ENCODE data around the gene PRKAR2B.
A peak's percentile ranks its signal among the peaks of the same experiment; 100 is the strongest.

The PRKAR2B gene

DNA sequence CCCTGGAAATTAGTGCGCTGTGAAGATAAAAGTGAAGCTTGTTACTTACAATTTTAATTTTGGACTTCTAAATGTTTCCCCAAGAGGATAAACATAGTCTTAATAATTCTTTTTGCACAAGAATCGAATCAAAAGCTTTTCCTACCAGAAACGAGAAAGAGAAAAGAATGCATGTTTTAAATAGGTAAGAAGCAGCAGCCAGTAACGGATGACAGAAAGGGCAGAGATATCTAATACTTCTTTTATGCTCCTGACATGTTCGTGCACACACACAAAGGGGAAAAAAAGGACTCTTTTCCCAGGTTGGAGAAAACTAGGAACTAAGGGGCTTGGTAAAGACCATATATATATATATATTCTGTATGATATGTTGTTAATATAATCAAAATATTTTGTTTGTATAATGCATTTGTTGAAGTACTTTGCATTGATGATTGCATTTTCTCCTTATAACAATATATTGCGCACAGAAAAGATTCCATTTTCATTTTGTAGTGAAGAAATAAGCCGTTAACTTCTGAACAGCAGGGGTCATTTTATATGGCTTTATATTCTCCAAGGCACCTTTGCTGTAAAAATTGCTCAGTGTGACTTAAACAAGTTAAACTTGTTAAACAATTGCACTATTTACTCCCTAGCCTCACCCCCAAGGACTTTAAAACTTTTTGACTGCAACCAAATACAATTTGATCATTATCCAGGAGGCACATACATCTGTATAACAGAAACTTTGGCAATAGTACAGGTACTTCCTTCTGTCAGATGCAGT is 2.2 kb downstream of the PRKAR2B start:
- ChIA-PET CTCF (interaction anchor here (1.0 to 1.3 kb wide), 2 partner anchors 100 to 103 kb away, joined by 5 to 8 read pairs; no protein-coding TSS in a partner anchor), POLR2A (no interaction called here)
- no peak for DNase-seq
- no peaks in the 10 kb centered on the region for H3K27me3 ChIP-seq (replicated peaks in 2 of 5; ENCODE audit: control insufficient read depth in 4 of 5, insufficient read depth in 5 of 5, low read length in 4 of 5)
- peaks cover 5 to 20% (median 12%) of the 10 kb centered on the region in 4 experiments for H3K4me1 ChIP-seq (ENCODE audit: control extremely low read depth in 1 of 4, control insufficient read depth in 4 of 4, insufficient read depth in 4 of 4, low read length in 3 of 4)
- WGBS (ENCODE audit: insufficient coverage) = 83% methylated on average over 4 of the region's 7 CpGs
- H3K27ac ChIP-seq (ENCODE audit: insufficient read depth in 1 of 2, low read depth in 1 of 2, low read length in 2 of 2, poor library complexity in 1 of 2, severe bottlenecking in 2 of 2) = peak overlapping the region in 1 of 2 experiments; percentile 74
- no peaks in the 10 kb centered on the region for H3K9me3 ChIP-seq (ENCODE audit: control extremely low read depth in 1 of 5, control insufficient read depth in 4 of 5, insufficient read depth in 2 of 5, low read depth in 1 of 5, low read length in 4 of 5)
- H3K36me3 ChIP-seq (ENCODE audit: control insufficient read depth in 4 of 4, insufficient read depth in 4 of 4, low read length in 3 of 4) = no peaks in the 10 kb centered on the region
- H3K4me3 ChIP-seq (ENCODE audit: control insufficient read depth in 1 of 7, extremely low read depth in 1 of 7, insufficient read depth in 4 of 7, low read depth in 2 of 7, low read length in 6 of 7) = peak overlapping the region in 2 of 7 experiments; percentile 25 to 89

GRCh38 chr7:107047902-107048782 is 3.6 kb downstream of the PRKAR2B start:
- Histone ChIP-seq H3K36me3 (ENCODE audit: control insufficient read depth in 4 of 4, insufficient read depth in 4 of 4, low read length in 3 of 4) (no peaks in the 10 kb centered on the region), H3K9me3 (ENCODE audit: control extremely low read depth in 1 of 5, control insufficient read depth in 4 of 5, insufficient read depth in 2 of 5, low read depth in 1 of 5, low read length in 4 of 5) (no peaks in the 10 kb centered on the region), H3K27ac (ENCODE audit: insufficient read depth in 1 of 2, low read depth in 1 of 2, low read length in 2 of 2, poor library complexity in 1 of 2, severe bottlenecking in 2 of 2) (no peak overlapping the region), H3K4me1 (ENCODE audit: control extremely low read depth in 1 of 4, control insufficient read depth in 4 of 4, insufficient read depth in 4 of 4, low read length in 3 of 4) (peaks cover 5 to 20% (median 12%) of the 10 kb centered on the region in 4 experiments), H3K4me3 (ENCODE audit: control insufficient read depth in 1 of 7, extremely low read depth in 1 of 7, insufficient read depth in 4 of 7, low read depth in 2 of 7, low read length in 6 of 7) (no peak overlapping the region), H3K27me3 (replicated peaks in 2 of 5; ENCODE audit: control insufficient read depth in 4 of 5, insufficient read depth in 5 of 5, low read length in 4 of 5) (no peaks in the 10 kb centered on the region)
- WGBS (ENCODE audit: insufficient coverage) = 98% methylated on average over 7 of the region's 10 CpGs
- ChIA-PET CTCF (interaction anchor here (0.6 to 1.4 kb wide), 4 partner anchors 47 to 101 kb away, joined by 3 to 5 read pairs (median 4); no protein-coding TSS in a partner anchor), POLR2A (no interaction called here)
- DNase-seq = no peak

GRCh38 chr7:107048783-107049418 is 4.4 kb downstream of the PRKAR2B start:
- Histone ChIP-seq H3K27ac (ENCODE audit: insufficient read depth in 1 of 2, low read depth in 1 of 2, low read length in 2 of 2, poor library complexity in 1 of 2, severe bottlenecking in 2 of 2) (no peak overlapping the region), H3K36me3 (ENCODE audit: control insufficient read depth in 4 of 4, insufficient read depth in 4 of 4, low read length in 3 of 4) (no peaks in the 10 kb centered on the region), H3K4me1 (ENCODE audit: control extremely low read depth in 1 of 4, control insufficient read depth in 4 of 4, insufficient read depth in 4 of 4, low read length in 3 of 4) (peaks cover 5 to 19% (median 11%) of the 10 kb centered on the region in 4 experiments), H3K27me3 (replicated peaks in 2 of 5; ENCODE audit: control insufficient read depth in 4 of 5, insufficient read depth in 5 of 5, low read length in 4 of 5) (no peaks in the 10 kb centered on the region), H3K9me3 (ENCODE audit: control extremely low read depth in 1 of 5, control insufficient read depth in 4 of 5, insufficient read depth in 2 of 5, low read depth in 1 of 5, low read length in 4 of 5) (no peaks in the 10 kb centered on the region), H3K4me3 (ENCODE audit: control insufficient read depth in 1 of 7, extremely low read depth in 1 of 7, insufficient read depth in 4 of 7, low read depth in 2 of 7, low read length in 6 of 7) (no peak overlapping the region)
- 85% methylated on average over 2 of the region's 4 CpGs for WGBS (ENCODE audit: insufficient coverage)
- CTCF ChIA-PET = interaction anchor here (0.6 to 1.4 kb wide), 4 partner anchors 28 to 101 kb away, joined by 3 to 5 read pairs (median 4); no protein-coding TSS in a partner anchor
- POLR2A ChIA-PET = no interaction called here
- no peak for DNase-seq

GRCh38 chr7:107049480-107049879 is 5.0 kb downstream of the PRKAR2B start:
- DNase-seq = no peak
- Histone ChIP-seq H3K4me3 (ENCODE audit: control insufficient read depth in 1 of 7, extremely low read depth in 1 of 7, insufficient read depth in 4 of 7, low read depth in 2 of 7, low read length in 6 of 7) (no peak overlapping the region), H3K4me1 (ENCODE audit: control extremely low read depth in 1 of 4, control insufficient read depth in 4 of 4, insufficient read depth in 4 of 4, low read length in 3 of 4) (peaks cover 3 to 15% (median 9%) of the 10 kb centered on the region in 4 experiments), H3K9me3 (ENCODE audit: control extremely low read depth in 1 of 5, control insufficient read depth in 4 of 5, insufficient read depth in 2 of 5, low read depth in 1 of 5, low read length in 4 of 5) (no peaks in the 10 kb centered on the region), H3K27ac (ENCODE audit: insufficient read depth in 1 of 2, low read depth in 1 of 2, low read length in 2 of 2, poor library complexity in 1 of 2, severe bottlenecking in 2 of 2) (no peak overlapping the region), H3K27me3 (replicated peaks in 2 of 5; ENCODE audit: control insufficient read depth in 4 of 5, insufficient read depth in 5 of 5, low read length in 4 of 5) (no peaks in the 10 kb centered on the region), H3K36me3 (ENCODE audit: control insufficient read depth in 4 of 4, insufficient read depth in 4 of 4, low read length in 3 of 4) (no peaks in the 10 kb centered on the region)
- WGBS (ENCODE audit: insufficient coverage) = no CpG with 5 or more reads among the region's 1 CpG
- POLR2A ChIA-PET = no interaction called here
- CTCF ChIA-PET = interaction anchor here (0.6 to 1.9 kb wide), 3 partner anchors 21 to 82 kb away, joined by 3 to 4 read pairs (median 3); no protein-coding TSS in a partner anchor

GRCh38 chr7:107049971-107050532 is 5.5 kb downstream of the PRKAR2B start:
- Histone ChIP-seq H3K9me3 (ENCODE audit: control extremely low read depth in 1 of 5, control insufficient read depth in 4 of 5, insufficient read depth in 2 of 5, low read depth in 1 of 5, low read length in 4 of 5) (no peaks in the 10 kb centered on the region), H3K4me1 (ENCODE audit: control extremely low read depth in 1 of 4, control insufficient read depth in 4 of 4, insufficient read depth in 4 of 4, low read length in 3 of 4) (peaks cover 3 to 15% (median 9%) of the 10 kb centered on the region in 4 experiments), H3K4me3 (ENCODE audit: control insufficient read depth in 1 of 7, extremely low read depth in 1 of 7, insufficient read depth in 4 of 7, low read depth in 2 of 7, low read length in 6 of 7) (no peak overlapping the region), H3K36me3 (ENCODE audit: control insufficient read depth in 4 of 4, insufficient read depth in 4 of 4, low read length in 3 of 4) (no peaks in the 10 kb centered on the region), H3K27me3 (replicated peaks in 2 of 5; ENCODE audit: control insufficient read depth in 4 of 5, insufficient read depth in 5 of 5, low read length in 4 of 5) (no peaks in the 10 kb centered on the region), H3K27ac (ENCODE audit: insufficient read depth in 1 of 2, low read depth in 1 of 2, low read length in 2 of 2, poor library complexity in 1 of 2, severe bottlenecking in 2 of 2) (no peak overlapping the region)
- ChIA-PET POLR2A (no interaction called here), CTCF (interaction anchor here (1.9 kb wide), 1 partner anchor 22 kb away, joined by 4 read pairs; no protein-coding TSS in a partner anchor)
- DNase-seq = no peak
- WGBS (ENCODE audit: insufficient coverage) = 100% methylated on average over 1 of the region's 1 CpG

GRCh38 chr7:107051376-107051775 is 6.9 kb downstream of the PRKAR2B start:
- peak in 1 of 3 donors; percentile 14 for DNase-seq
- no peak overlapping the region for H3K4me3 ChIP-seq (ENCODE audit: control insufficient read depth in 1 of 7, extremely low read depth in 1 of 7, insufficient read depth in 4 of 7, low read depth in 2 of 7, low read length in 6 of 7)
- WGBS (ENCODE audit: insufficient coverage) = no CpG with 5 or more reads among the region's 2 CpGs
- CTCF ChIA-PET = interaction anchor here (0.7 to 1.9 kb wide), 2 partner anchors 23 to 31 kb away, joined by 3 to 4 read pairs; no protein-coding TSS in a partner anchor
- H3K4me1 ChIP-seq (ENCODE audit: control extremely low read depth in 1 of 4, control insufficient read depth in 4 of 4, insufficient read depth in 4 of 4, low read length in 3 of 4) = peaks cover 0 to 3% (median under 1%) of the 10 kb centered on the region in 4 experiments
- H3K27ac ChIP-seq (ENCODE audit: insufficient read depth in 1 of 2, low read depth in 1 of 2, low read length in 2 of 2, poor library complexity in 1 of 2, severe bottlenecking in 2 of 2) = no peak overlapping the region
- H3K36me3 ChIP-seq (ENCODE audit: control insufficient read depth in 4 of 4, insufficient read depth in 4 of 4, low read length in 3 of 4) = no peaks in the 10 kb centered on the region
- POLR2A ChIA-PET = no interaction called here
- no peaks in the 10 kb centered on the region for H3K9me3 ChIP-seq (ENCODE audit: control extremely low read depth in 1 of 5, control insufficient read depth in 4 of 5, insufficient read depth in 2 of 5, low read depth in 1 of 5, low read length in 4 of 5)
- H3K27me3 ChIP-seq (replicated peaks in 2 of 5; ENCODE audit: control insufficient read depth in 4 of 5, insufficient read depth in 5 of 5, low read length in 4 of 5) = no peaks in the 10 kb centered on the region
